GM21526 (cell line): Measurements from ENCODE around the gene C1orf21.

Source experiments
- ATAC-seq: cut with Tn5 transposase; IDR thresholded peaks from one replicate; pipeline ENCODE4 v1.9.1; 2021; ENCODE audit warnings: moderate library complexity; ENCODE audit not compliant: unreplicated experiment, low FRiP score

The C1orf21 gene

GRCh38 chr1:184672013-184672726, 285.3 kb downstream of the C1orf21 start:
- no peak for ATAC-seq

DNA sequence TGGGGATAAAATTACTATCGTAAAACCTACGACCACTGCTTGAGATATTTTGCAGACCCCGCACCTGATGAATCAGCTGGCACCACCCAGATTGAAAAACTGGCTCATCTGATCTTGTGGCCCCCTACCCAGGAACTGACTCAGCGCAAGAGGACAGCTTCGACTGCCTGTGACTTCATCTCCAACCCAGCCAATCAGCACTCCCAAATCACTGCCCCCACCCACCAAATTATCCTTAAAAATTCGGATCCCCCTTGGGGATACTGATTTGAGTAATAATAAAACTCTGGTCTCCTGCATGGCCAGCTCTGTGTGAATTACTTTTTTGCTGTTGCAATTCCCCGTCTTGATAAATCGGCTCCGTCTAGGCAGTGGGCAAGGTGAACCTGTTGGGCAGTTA, 286.5 kb downstream of the C1orf21 start:
- ATAC-seq = no peak

DNA sequence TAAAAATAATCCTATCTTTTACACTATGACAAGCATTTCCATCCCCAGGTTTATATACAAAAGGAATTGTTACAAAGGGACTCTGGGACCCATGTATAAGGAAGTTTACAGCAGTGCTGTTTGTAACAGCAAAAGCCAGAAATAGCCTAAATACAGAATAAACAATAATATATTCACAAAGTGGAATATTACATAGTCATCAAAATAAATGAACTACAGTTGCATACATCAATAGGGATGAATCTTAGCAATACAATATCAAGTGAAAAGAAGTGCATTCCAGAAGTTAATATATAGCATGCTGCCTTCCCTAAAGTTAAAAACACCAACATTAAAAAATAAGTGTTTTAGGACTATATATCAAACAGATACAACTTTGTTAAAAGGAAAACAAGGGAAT, 290.5 kb downstream of the C1orf21 start:
- no peak for ATAC-seq
